Left renal pelvis (tissue), 4 donors: ENCODE measurements around the gene OR1D5. TPM values are rescaled to one million over a fixed set of nuclear protein-coding genes. Genes with fewer than 3 reads are reported as not detected.
"Not testable (repeated sequence)": the region's sequence is repeated elsewhere in the genome, so short reads cannot be mapped to it uniquely, and the experiment has no call there.

ENCODE experiments used
- DNase-seq, 4 donors: peaks; one replicate each; pipeline ENCODE4 v3.0.0-alpha.2; 2013; ENCODE audit warnings: low read depth in 4 of 4, low spot score in 3 of 4
- polyA plus RNA-seq, 4 donors: library from polyadenylated mRNA; unstranded; fragments of 120-200 nt; gene quantifications; one replicate each; pipeline ENCODE4 v1.2.1, GENCODE V29; 2013; ENCODE audit not compliant: insufficient read length in 4 of 4

OR1D5 gene
- polyA plus RNA-seq, 4 donors, result not detected

DNA sequence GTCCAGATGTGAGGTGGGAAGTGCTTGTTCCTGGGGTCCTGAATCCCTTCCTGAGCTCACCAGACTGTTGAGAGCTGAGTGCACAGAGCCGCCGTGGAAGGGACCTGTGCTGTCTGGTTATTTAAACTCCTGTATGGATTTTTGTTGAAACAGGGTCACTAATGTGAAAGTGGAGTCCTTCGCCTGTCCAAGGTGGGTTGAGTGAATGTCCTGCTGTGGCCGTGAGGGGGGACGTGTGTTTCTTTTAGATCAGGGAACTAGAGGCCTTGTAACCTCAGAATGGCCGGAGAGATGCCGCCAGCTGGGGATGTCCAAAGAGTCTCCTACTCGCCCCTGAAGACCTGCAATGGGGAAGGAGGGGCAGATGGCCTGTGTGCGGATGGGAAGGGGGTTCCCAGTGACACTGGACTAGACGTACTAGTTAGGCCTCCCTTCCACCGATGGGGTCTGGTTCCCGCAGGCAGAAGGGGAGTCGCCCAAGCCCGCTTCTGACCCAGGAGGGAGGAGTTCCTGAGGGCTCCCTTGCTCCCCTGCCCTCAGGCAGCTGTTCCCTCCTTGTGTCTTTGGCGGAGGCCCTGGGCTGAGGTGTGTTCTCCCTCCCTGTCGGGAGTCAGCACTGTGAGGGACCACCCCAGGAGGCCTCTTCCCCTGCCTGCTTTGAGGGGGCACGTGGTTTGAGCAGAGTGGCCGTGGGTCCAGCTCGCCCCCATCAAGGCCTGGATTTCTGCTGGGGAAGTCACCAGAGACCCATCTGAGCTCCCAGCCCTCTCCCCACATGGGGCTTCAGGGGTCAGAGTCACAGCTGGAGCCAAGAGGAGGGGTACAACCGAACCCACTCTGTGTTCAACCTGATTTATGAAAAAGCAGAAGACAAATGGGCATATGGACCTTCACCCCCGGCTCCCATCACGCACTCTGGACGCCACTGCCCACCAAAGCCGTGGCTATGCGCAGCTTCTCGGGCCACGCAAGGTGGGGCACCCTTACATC lies 30.9 kb downstream of the OR1D5 start:
- DNase-seq, result no peak

DNA sequence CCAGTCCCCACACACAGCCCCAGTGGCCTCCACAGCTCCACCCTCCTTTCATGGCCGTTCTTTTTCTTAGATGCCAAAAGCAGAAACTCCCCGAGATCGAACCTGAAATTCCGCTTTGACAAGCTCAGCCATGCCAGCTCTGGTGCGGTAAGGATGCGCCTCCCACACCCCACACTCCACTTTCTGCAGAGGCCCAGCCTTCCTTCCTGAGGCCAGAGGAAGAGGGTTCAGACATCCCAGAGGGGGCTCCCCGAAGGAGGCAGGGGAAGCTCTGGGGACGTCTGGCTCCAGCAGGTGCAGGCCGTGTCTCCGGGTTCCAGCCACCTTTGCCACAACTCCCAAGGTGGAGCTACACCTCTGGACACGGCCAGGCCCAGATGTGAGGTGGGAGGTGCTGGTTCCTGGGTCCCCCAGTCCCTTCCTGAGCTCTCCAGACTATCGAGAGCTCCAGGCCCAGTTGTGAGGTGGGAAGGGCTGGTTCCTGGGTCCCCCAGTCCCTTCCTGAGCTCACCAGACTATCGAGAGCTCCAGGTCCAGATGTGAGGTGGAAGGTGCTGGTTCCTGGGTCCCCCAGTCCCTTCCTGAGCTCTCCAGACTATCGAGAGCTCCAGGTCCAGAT lies 32.4 kb downstream of the OR1D5 start:
- not testable (repeated sequence) for DNase-seq

DNA sequence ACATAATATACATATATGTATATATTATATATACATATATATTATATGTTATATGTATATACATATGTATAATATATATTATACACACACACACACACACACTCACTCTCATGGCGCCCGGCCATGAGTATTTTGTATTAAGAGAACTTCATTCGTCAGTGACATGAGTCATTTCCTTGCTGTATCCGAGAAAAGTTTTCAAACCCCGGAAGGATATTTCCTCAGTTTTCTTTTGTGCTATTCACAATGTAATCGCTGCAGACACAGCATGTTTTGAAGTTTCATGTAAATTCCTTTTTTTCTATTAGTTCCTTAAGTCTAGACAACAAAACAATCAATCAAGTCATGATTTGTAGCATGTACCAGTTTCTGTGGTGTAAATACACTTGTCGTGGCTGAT lies 33.3 kb downstream of the OR1D5 start:
- no peak for DNase-seq

DNA sequence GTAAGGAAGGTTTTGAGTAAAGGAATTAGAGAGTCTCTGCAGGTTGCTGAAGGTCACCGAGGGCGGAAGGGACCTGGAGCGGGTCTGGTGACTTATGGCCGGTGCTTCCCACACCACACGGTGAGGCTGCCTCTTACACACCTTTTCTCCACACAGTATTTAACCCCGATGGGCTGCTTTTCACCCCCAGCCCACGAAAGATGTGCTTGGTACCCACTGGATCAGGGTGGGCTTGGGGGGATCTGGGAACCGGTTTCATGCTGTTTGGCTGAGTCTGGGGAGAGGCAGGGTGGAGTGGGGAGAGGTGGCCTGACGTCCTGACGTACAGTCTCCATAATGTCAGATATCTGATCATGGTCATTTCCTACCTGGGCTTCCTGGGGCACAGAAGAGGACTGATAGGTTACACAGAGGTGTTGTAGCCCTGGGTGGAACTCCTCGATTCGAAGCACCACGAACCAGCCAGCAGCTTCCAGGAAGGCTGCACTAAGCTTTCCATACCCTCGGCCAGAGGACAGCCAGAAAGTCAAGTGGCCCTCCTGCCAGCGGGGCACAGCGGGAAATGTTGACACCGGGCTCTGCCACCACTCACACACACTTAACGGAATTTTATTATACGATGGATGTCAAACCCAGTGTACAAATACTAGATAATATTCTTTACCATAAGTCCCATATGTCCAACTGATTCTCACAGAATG lies 34.0 kb downstream of the OR1D5 start:
- DNase-seq, result no peak

DNA sequence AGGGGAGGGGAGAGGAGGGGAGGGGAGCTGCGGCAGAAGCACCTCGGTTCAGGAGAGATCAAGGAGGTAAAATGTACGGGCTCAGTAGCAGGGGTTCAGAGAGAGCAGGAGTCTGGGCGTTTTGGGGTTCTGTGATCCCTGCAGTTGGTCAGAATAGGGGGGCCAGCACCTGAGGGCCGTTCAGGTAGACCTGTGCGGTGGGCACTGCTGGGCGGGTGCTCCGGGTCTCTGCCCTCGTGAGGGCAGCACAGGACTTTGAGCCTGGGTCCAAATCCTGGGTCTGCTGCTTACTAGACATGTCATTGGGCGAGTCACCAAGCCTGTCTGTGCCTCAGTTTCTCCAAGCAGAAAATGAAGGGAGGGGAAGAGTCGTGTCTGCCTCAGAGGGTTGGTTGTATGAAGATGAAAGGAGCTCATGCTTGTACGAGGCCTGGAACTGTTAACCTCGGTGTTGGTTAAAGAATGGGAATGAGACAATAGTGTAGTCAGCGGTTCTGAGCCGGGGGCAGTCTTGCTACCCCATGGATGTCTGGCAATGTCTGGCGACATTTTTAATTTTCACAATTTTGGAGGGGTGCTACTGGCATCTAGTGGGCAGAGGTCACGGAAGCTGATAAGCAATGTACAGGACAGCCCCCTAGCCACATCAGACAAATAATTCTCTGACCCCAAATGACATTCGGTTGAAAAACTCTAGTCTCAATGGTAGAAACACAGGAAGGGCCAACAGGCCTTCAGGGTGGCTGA lies 35.4 kb downstream of the OR1D5 start:
- DNase-seq, result no peak

DNA sequence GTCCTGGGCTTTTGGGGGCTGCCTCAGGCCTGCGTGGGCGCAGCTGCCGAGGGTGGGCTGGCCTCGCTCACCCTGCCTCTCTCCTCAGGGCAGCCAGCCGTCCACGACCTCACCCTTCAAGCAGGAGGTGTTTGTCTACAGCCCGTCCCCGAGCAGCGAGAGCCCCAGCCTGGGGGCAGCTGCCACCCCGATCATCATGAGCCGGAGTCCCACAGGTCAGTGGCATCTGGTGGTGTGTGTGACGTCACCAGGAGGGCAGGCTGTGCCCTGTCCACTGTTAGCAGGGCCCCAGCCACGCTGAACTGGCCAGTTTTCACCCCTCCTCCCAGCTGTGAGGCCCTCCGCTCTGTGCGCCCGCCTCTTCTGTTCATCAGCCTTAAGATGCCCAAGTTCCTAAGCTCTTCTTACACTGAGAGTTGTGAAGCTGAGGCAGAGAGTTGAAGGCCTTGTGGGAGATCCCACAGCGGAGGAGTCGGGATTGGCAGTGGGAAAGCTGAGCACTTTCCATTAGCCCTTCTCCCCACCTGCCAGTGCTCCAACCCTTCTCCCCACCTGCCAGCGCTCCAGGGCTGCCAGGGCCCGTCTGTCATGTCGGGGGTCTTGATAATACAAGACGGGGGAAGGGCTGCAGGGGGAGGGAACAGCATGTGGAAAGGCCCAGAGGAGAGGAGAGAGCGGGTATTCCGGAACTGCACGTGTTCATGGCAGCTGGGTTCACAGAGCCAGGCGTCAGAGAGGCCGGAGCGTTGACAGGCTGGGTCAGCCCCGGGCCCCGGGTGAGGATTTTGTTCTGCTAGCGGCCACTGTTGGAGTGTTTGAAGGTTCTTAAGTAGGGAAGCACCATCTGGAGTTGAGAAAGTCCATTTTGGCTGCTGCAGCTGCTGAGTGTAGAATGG lies 36.3 kb downstream of the OR1D5 start:
- DNase-seq, result no peak

DNA sequence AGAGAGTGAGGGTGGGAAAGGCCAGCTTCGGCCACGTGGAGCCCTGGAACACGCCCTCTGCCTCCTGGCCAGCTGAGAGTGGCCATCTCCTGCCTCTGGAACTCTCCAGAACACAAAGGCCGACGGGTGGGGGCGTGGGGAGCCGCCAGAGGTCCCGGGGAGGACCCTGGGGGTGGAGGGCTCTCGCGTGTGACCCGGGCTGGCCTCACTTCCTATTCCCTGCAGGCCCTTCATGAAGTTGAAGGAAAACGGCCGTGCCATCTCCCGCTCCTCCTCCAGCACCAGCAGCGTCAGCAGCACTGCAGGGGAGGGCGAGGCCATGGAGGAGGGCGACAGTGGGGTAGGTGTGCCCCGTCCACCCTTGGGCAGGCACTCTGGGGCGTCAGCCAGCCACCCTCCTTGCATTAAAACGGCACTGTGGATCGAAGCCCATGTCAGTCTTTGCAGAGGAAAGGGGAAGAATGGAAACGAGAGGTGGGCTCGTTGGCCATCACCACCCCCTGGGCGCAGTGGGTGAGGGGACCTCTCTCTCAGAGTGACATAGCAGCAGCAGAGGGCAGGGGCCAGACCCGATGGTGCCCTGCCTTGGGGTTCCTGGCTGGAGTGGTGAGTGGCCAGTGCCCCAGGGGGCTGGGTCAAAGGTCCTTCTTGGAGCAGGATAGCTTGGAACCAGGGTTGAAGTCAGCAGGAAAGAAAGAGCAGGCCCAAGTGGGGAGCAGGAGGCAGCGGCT lies 37.1 kb downstream of the OR1D5 start:
- no peak for DNase-seq

DNA sequence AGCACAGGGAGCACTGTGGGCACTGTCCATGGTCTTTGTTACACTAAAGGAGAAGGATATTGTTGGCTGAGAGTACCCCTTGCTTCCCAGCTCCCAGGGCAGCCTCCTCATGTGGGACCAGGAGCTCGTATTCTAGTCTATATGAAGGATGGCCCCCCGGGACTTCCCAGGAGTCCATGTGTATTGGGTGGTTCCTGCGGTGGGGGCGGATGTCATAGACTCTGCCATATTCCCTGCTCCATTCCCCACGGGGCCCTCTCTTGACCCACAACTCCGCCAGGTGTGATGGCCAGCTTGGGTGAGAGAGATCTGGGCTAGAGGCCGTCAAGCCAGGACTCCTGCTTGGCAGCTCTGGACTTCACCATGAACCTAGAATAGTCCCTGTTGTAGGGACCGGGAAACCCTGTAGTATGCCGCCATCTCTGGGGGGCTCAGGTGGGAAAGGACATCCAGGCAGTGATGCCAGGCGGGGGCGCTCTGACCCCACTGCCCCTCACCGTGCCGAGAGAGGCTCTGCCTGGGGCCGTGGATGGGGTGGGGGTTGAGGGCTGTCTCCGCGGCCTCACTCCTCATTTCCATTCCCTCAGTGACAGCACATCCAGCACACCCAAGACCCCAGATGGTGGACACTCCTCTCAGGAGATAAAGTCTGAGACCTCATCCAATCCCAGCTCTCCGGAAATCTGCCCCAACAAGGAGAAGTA lies 37.8 kb downstream of the OR1D5 start:
- DNase-seq, result no peak

DNA sequence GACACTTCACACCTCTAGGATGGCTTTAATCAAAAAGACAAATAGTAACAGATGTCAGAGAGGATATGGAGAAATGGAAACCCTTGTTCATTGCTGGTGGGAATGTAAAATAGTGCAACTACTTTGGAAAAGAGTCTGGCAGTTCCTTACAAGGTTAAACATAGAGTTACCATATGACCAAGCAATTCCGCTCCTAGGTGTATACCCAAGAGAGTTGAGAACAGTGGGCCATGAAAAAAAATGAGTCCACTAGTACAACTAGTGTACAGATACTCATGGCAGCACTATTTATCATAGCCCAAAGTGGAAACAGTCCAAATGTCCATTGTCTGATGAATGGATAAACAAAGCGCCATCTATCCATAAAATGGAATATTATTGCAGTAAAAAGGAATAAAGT lies 39.1 kb downstream of the OR1D5 start:
- no peak for DNase-seq

DNA sequence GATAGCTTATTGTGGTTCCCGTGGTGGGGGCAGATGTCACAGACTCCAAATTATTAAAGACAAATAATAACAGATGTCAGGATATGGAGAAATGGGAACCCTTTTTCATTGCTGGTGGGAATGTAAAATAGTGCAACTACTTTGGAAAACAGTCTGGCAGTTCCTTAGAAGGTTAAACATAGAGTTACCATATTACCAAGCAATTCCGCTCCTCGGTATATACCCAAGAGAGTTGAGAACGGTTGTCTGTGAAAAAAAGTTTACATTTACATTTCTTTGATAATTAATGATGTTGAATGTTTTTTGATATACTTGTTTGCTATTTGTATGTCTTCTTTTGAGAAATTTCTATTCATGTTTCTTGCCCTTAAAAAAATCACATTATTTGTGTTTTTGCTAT lies 41.2 kb downstream of the OR1D5 start:
- no peak for DNase-seq

DNA sequence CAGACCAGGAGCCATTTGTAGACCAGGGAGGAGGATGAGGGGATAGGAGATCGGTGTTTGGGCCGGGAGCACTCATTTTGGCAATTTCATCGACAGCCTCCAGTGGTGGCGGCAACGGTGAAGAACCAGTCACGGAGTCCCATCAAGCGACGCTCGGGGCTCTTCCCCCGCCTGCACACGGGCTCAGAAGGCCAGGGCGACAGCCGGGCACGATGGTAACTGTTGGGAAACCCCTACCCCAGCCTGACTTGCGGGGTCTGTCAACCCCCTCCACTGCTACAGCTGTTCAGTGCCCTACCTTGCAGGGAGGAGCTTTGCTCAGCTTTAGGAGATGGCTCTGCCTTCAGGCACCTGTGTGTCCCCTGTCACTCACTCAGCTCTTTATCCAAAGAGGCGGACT lies 43.0 kb downstream of the OR1D5 start:
- no peak for DNase-seq

DNA sequence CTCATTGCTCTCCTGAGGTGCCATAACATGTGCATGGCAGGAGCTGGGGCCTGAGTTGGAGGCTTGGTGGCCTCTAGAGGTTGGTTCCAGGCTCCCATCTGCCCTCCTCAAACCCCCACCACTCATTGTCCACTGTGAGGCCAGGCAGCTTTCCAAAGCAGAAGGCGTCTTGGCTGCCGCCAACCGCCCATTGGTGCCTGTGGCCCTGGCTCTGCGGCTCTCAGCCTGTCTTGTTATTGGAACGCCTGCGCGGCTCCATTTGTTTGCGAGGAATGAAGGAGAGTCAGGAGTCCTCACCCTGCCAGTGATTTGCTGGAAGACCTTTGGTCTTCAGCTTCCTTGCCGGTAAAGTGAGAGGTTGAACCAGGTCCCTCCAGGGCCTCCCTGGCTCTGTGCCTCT lies 43.6 kb downstream of the OR1D5 start:
- no peak for DNase-seq

DNA sequence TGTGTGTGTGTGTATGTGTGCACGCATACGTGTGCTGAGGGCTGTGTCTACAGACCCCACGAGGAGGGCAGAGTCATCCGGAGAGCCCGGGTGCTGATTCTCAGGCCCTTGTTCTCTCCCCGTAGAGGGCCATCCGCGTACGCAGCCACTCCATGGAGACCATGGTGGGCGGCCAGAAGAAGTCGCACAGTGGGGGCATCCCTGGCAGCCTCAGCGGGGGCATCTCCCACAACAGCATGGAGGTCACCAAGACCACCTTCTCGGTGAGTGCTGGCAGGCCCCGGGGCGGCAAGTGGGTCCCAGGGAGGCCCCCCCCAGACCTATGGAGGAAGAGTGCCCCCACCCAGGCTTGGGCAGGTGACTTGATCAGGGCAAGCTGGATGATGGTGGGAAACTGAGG lies 45.5 kb downstream of the OR1D5 start:
- DNase-seq, result no peak

DNA sequence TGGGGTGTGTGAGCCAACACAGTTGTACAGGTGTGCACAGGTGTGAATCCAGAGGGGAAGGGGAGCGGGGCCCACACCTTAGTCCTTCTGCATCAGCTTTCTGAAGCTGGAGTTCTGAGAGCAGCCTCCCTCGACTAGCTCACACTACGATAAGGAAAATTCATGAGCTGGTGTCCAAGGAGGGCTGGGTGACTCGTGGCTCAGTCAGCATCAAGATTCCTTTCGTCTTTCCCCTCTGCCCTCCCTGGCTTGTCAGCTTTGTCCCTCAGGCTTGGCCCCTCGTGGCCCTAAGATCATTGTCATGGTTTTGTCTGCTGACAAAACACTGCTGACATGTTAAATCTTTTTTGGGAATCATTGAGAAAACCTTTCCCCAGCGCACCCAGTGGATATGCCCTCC lies 47.5 kb downstream of the OR1D5 start:
- no peak for DNase-seq

DNA sequence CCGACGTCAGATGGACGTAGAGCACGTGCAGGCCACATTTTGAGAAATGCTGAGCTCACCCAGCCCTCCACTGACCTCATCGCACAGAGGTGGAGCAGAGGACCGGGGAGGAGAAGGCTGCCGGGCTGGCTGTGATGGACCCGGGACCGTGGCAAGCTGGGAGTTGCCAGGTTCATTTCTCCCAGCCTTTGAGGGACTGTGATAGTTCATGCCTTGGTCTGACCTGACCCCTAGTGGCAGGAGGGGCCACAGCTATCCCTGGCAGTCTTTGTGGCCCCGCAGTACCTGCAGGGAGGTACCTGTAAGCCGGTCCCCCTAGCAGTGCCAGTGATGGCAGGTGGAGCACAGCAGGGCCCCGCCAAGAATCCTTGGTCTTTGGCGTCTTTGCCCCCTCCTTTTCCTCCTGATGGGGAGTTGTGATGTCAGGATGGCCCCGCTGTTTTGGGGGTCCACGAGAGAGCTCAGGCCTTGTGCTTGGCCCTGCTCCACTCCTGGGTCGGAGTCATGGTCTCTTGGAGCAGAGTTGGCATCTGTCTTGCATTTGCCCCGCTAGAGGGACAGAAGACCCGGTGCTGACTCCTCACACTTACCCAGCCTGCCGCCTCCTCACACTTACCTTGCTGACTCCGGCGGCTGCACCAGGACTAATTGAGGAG lies 50.4 kb downstream of the OR1D5 start:
- no peak for DNase-seq
